GM21423 (cell line): ENCODE results near the gene NNT.
"Not testable (repeated sequence)": the region's sequence is repeated elsewhere in the genome, so short reads cannot be mapped to it uniquely, and the experiment has no call there.

Source experiments
- ATAC-seq: cut with Tn5 transposase; IDR thresholded peaks from one replicate; pipeline ENCODE4 v1.9.1; 2021; ENCODE audit warnings: mild to moderate bottlenecking, moderate library complexity; ENCODE audit not compliant: unreplicated experiment

Gene NNT

GRCh38 chr5:43582082-43583005, 20.6 kb upstream of the NNT start:
- ATAC-seq: no peak

GRCh38 chr5:43583724-43584123, 19.3 kb upstream of the NNT start:
- no peak for ATAC-seq

DNA sequence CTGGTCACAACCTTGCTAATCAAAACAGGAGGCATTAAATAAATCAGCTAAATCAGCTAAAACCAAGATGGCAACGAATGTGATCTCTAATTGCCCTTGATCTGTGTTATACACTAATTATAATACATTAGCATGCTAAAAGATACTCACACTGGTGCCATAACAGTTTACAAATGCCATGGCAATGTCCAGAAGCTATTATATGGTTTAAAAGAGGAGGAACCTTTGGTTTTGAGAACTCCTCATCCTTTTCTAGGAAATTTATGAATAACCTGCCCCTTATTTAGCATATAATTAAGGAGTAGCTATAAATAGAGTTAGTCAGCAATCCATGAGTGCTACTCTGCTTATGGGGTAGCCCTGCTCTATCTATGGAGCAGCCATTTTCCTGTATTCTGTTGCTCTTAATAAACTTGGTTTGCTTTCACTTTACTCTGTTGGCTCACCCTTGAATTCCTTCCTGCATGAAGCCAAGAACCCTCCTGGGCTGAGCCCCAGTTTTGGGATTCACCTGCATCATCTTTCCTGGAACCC, 18.7 kb upstream of the NNT start:
- ATAC-seq: no peak

DNA sequence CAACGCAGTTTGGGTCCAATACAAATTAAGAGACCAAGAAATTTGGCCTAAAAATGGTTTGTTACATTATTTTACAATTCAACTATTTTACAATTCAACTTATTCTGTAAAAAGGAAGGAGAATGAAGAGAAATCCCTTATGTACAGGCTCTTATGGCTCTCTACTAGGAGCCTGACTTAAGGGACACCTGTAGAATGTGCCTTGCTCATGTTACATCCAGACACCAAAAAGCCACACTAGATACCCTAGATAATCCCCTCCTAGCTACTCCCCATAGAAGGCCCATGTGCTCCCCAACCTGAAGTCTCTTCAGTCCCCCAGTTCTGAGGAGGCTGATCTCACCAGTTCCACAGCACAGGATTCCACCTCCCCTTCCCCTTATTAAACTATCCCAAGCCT, 14.1 kb upstream of the NNT start:
- no peak for ATAC-seq

GRCh38 chr5:43589310-43589709, 13.7 kb upstream of the NNT start:
- ATAC-seq: no peak

DNA sequence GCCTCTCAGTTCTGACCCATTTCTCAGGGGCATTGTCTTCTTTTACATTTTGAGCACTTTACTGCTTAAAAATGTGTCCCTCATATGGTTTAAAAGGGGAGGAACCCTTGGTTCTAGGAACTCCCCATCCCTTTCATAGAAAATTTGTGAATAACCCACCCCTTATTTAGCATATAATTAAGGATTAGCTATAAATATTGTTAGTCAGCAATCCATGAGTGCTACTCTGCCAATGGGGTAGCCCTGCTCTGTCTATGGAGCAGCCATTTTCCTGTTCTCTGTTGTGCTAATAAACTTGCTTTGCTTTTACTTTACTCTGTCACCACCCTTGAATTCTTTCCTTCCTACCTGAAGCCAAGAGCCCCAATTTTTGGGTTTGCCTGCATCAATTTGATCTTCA, 12.3 kb upstream of the NNT start:
- no peak for ATAC-seq

- peak; percentile 48 for ATAC-seq
These were observed 10.6 kb upstream of the NNT start for GRCh38 chr5:43592363-43592762.

GRCh38 chr5:43598927-43599326, 4.1 kb upstream of the NNT start:
- ATAC-seq: not testable (repeated sequence)

DNA sequence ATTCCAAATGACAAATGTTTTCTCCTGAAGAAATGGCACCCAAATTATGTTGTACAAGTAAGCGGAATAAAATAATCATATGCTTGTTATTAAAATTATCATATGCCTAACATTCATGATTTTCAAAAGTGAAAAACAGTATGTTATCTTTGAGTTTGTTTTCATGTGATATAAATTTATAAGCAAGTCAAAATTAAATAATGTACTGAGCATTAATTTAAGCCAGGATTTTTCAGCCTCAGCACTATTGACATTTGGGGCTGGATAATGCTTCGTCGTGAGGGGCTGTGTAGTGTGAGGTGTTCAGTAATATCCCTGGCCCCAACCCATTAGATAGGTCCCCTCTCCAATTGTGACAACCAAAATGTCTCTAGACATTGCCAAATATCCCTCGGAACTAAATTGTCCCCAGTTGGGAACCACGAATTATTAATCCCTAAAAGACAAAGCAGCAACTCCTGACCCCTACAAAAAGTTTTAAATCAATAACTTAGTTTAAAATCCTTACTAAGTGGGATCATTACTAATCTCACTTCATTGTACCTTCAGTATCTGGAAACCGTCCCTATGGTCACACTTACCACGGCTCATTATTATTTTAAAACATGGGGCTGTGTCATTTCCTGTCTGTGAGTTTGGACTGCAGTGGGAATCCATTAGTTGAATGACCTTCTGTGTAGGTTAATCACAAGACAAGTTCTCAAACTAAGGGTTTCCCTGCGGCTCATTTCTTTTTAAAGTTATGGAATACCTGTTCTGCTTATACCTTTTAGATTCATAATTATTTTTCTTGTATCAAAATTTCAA, 1.3 kb upstream of the NNT start:
- peak; percentile 27 for ATAC-seq

- peak; percentile 48 for ATAC-seq
These were observed 601 bp downstream of the NNT start for GRCh38 chr5:43603344-43604217.

GRCh38 chr5:43604699-43605098, 1.7 kb downstream of the NNT start:
- ATAC-seq: no peak

- ATAC-seq: no peak
These were observed 3.4 kb downstream of the NNT start for GRCh38 chr5:43606351-43606750.

DNA sequence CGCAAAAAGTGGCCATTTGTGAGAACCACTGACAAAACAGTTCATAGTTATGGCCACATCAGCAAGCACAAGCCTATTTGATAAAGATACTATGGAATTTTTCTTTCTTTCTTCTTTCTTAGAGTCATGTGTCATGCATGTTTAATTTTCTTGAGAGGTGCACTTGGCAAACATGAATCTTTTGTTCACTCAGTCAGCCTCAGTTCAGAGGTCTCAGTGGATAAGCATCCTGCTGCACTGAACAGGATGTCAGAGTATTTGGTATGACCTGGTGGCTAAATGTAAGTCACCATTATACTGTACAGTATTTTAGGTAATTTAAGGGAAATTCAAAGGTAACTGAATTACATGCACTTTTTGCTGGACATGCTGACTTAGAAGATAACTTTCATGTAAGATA, 5.4 kb downstream of the NNT start:
- ATAC-seq: no peak

GRCh38 chr5:43609752-43610151, 6.8 kb downstream of the NNT start:
- peak; percentile 66 for ATAC-seq

DNA sequence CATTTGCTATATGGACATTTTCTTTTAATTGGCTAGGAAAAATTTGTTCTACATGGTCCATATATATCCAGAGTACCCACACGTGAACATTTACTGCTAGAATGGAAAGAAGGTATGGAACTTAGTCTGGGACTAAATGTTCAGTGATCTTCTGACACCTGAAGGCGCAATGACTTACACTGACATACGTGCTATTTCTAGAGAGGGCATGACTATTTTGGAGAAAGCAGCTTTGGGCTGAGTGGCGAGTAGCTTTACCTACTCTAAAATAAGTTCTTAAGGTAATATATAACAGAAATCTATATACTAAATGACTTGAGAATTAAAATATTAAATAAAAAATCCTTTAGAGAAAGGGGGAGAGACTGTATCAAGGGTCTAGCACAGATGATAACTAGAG, 10.4 kb downstream of the NNT start:
- no peak for ATAC-seq

GRCh38 chr5:43615445-43616184, 12.6 kb downstream of the NNT start:
- ATAC-seq: no peak

- ATAC-seq: no peak
These were observed 13.6 kb downstream of the NNT start for GRCh38 chr5:43616535-43616934.

DNA sequence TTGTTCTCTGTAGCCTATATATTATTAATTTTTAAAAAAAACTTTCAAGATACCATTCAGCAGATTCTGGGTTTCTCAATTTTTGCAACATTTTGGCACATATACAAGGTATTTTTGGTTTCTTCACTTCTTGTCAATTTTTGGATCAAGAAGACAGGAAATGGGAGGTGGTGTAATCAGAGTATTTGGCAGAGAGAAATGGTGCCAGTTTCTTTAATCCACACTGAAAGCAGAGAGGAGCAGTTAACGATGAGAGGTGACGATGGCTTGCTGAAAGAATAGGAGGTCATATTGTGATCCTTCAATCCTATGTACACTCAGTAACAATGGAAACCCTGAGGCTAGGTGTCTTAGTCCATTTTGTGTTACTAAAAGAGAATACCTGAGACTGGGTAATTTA, 16.4 kb downstream of the NNT start:
- ATAC-seq: no peak

- ATAC-seq: no peak
These were observed 16.9 kb downstream of the NNT start for GRCh38 chr5:43619911-43620310.

- ATAC-seq: no peak
These were observed 18.0 kb downstream of the NNT start for GRCh38 chr5:43620944-43621505.
